ENCODE data around the gene ADGRV1.

DNA sequence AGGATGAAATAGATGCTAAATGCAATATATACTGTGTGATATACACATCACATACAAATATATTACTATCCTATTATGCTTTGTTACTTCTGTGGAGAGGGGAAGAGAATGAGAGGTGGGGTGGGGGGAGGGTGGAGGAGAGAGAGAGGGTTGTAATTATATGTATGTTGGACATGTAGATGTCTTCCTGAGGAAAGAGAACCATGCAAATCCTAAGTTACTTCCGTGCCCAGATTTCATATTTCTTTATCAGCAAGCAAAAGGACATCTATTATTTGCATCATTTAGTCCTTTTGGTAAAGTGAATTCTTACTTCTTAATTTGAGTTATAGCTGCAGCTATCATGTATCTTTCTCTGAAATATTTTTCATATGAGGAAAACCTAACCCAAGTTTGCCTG is 187.5 kb downstream of the ADGRV1 start:
- TF ChIP-seq, protein P1, sequence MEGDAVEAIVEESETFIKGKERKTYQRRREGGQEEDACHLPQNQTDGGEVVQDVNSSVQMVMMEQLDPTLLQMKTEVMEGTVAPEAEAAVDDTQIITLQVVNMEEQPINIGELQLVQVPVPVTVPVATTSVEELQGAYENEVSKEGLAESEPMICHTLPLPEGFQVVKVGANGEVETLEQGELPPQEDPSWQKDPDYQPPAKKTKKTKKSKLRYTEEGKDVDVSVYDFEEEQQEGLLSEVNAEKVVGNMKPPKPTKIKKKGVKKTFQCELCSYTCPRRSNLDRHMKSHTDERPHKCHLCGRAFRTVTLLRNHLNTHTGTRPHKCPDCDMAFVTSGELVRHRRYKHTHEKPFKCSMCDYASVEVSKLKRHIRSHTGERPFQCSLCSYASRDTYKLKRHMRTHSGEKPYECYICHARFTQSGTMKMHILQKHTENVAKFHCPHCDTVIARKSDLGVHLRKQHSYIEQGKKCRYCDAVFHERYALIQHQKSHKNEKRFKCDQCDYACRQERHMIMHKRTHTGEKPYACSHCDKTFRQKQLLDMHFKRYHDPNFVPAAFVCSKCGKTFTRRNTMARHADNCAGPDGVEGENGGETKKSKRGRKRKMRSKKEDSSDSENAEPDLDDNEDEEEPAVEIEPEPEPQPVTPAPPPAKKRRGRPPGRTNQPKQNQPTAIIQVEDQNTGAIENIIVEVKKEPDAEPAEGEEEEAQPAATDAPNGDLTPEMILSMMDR (IDR thresholded peaks at IDR 0.05; ENCODE audit: extremely low read depth in 1 of 2, insufficient read depth in 1 of 2, low read depth in 1 of 2, low read length in 2 of 2), result no peak
- no peak for TF ChIP-seq POLR2AphosphoS5 (IDR thresholded peaks at IDR 0.05; ENCODE audit: insufficient read depth, low read depth, low read length)
- no peak for TF ChIP-seq MAX (IDR thresholded peaks at IDR 0.05; ENCODE audit: insufficient read depth, insufficient read length)
- no peak for TF ChIP-seq EZH2 (IDR thresholded peaks at IDR 0.05; ENCODE audit: borderline replicate concordance, low read depth, low read length, severe bottlenecking)
- no peak for TF ChIP-seq POLR2A (IDR thresholded peaks at IDR 0.05; ENCODE audit: low read depth, low read length)
- TF ChIP-seq FOS (IDR thresholded peaks at IDR 0.05; ENCODE audit: borderline replicate concordance, insufficient read depth, low read length), result no peak
